SK-N-SH treated with all-trans-retinoic acid at 6 μM for 48 hours (cell line): ENCODE measurements around the gene KREMEN2.

ENCODE experiments used
- ATAC-seq: fragments of 200-7000 bp; cut with Tn5 transposase; 3 replicates; pipeline ENCODE4 v1.9.1; 2020; ENCODE audit warnings: mild to moderate bottlenecking, moderate library complexity
- CSDC2 ChIP-seq: fragments of 250-450 bp; sonication (Bioruptor Pico); IDR thresholded peaks from 2 replicates; pipeline ENCODE4 v1.5.0; 2020; ENCODE audit warnings: mild to moderate bottlenecking, moderate library complexity
- GLIS3 ChIP-seq: fragments of 250-450 bp; sonication (Bioruptor Pico); IDR thresholded peaks from 2 replicates; pipeline ENCODE4 v1.5.0; 2020; ENCODE audit warnings: mild to moderate bottlenecking, moderate library complexity
- POU6F1 ChIP-seq: fragments of 250-450 bp; sonication (Bioruptor Pico); IDR thresholded peaks from 2 replicates; pipeline ENCODE4 v1.8.0; 2021; ENCODE audit warnings: low read depth, mild to moderate bottlenecking, moderate library complexity, borderline replicate concordance
- SNAI2 ChIP-seq: fragments of 250-450 bp; sonication (Bioruptor Pico); IDR thresholded peaks from 2 replicates; pipeline ENCODE4 v1.5.0; 2020; ENCODE audit warnings: mild to moderate bottlenecking, moderate library complexity
- TCF4 ChIP-seq: fragments of 250-450 bp; sonication (Bioruptor Pico); IDR thresholded peaks from 2 replicates; pipeline ENCODE4 v1.8.0; 2021; ENCODE audit warnings: mild to moderate bottlenecking, moderate library complexity, borderline replicate concordance
- ZC3H10 ChIP-seq: fragments of 250-450 bp; sonication (Bioruptor Pico); IDR thresholded peaks from 2 replicates; pipeline ENCODE4 v1.5.1; 2021; ENCODE audit warnings: mild to moderate bottlenecking, moderate library complexity
- ZFP3 ChIP-seq: fragments of 250-450 bp; sonication (Bioruptor Pico); IDR thresholded peaks from 2 replicates; pipeline ENCODE4 v1.5.0; 2020; ENCODE audit warnings: mild to moderate bottlenecking, moderate library complexity
- TF ChIP-seq, protein P1 (sequence below): fragments of 250-450 bp; sonication (Bioruptor Pico); IDR thresholded peaks from 2 replicates; pipeline ENCODE4 v1.5.0; 2020; ENCODE audit warnings: mild to moderate bottlenecking, moderate library complexity
- TF ChIP-seq, protein P2 (sequence below): fragments of 250-450 bp; sonication (Bioruptor Pico); IDR thresholded peaks from 2 replicates; pipeline ENCODE4 v1.8.0; 2020; ENCODE audit warnings: mild to moderate bottlenecking, moderate library complexity, borderline replicate concordance

Gene KREMEN2

DNA sequence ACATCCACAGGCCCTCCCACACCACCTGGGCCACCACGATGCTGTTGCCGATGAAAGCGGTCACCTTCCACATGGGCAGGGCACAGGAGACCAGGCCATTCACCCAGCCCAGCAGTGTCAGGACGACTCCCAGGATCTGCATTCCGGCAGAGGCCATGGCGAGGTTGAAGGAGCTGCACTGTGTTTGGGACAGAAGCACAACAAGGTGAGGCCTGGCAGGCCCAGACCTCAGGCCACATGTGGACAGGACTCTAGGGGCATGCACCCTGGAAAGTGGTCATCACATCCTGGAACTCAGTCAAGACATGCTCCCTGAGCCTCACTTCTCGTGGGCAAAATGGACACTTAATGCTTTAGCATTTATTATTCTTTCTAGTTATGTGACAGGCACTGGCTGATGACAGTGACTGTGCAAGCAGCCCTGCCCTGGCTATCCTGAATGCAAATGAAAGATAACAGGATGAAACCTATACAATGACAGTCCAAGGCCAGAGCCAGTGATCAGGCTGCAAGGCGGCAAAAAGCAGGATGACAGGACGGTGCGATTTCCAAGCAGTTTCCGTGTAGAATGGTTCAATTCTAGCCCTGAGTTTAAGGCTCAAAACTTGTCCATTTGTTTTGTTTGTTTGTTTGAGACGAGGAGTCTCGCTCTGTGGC lies 51.9 kb downstream of the KREMEN2 start:
- no peak for ATAC-seq
- TF ChIP-seq, protein P1, sequence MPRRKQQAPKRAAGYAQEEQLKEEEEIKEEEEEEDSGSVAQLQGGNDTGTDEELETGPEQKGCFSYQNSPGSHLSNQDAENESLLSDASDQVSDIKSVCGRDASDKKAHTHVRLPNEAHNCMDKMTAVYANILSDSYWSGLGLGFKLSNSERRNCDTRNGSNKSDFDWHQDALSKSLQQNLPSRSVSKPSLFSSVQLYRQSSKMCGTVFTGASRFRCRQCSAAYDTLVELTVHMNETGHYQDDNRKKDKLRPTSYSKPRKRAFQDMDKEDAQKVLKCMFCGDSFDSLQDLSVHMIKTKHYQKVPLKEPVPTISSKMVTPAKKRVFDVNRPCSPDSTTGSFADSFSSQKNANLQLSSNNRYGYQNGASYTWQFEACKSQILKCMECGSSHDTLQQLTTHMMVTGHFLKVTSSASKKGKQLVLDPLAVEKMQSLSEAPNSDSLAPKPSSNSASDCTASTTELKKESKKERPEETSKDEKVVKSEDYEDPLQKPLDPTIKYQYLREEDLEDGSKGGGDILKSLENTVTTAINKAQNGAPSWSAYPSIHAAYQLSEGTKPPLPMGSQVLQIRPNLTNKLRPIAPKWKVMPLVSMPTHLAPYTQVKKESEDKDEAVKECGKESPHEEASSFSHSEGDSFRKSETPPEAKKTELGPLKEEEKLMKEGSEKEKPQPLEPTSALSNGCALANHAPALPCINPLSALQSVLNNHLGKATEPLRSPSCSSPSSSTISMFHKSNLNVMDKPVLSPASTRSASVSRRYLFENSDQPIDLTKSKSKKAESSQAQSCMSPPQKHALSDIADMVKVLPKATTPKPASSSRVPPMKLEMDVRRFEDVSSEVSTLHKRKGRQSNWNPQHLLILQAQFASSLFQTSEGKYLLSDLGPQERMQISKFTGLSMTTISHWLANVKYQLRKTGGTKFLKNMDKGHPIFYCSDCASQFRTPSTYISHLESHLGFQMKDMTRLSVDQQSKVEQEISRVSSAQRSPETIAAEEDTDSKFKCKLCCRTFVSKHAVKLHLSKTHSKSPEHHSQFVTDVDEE = no peak
- no peak for TF ChIP-seq SNAI2 (CRISPR knock-in tag)

DNA sequence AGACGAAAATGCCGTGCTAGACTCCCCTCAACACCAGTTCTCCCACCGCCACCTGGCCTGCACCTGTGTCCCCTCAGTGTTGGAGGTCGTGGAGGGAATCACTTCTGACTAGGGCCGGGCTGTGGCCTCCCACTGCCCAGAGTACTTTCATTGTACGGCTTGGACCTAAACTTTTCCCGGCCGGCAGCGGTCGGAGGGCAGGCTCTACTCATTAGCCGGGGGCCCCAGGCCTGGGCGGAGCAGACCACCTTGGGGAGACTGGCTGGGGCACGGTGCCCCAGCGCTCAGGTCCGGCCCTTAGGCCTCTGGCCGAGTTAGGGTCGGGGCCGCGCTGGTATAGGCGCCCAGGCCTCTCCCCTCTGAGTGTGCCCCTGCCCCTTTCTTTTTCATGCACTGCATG lies 53.3 kb downstream of the KREMEN2 start:
- TF ChIP-seq ZFP3 (CRISPR knock-in tag) = no peak
- TF ChIP-seq ZC3H10 (CRISPR knock-in tag) = no peak
- TF ChIP-seq, protein P2, sequence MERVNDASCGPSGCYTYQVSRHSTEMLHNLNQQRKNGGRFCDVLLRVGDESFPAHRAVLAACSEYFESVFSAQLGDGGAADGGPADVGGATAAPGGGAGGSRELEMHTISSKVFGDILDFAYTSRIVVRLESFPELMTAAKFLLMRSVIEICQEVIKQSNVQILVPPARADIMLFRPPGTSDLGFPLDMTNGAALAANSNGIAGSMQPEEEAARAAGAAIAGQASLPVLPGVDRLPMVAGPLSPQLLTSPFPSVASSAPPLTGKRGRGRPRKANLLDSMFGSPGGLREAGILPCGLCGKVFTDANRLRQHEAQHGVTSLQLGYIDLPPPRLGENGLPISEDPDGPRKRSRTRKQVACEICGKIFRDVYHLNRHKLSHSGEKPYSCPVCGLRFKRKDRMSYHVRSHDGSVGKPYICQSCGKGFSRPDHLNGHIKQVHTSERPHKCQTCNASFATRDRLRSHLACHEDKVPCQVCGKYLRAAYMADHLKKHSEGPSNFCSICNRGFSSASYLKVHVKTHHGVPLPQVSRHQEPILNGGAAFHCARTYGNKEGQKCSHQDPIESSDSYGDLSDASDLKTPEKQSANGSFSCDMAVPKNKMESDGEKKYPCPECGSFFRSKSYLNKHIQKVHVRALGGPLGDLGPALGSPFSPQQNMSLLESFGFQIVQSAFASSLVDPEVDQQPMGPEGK (CRISPR knock-in tag) = no peak
- TF ChIP-seq POU6F1 (CRISPR knock-in tag) = no peak
- TF ChIP-seq CSDC2 (CRISPR knock-in tag) = no peak
- TF ChIP-seq GLIS3 (CRISPR knock-in tag) = no peak
- no peak for TF ChIP-seq TCF4 (CRISPR knock-in tag)
- no peak for ATAC-seq
